Stimulated activated CD8-positive, alpha-beta memory T cell treated with anti-CD3 and anti-CD28 coated beads, Interleukin-4, amount 100 ng/mL, for 1 hour (primary cell): ENCODE results near the gene ACER2.

Source experiments
- DNase-seq, 2 donors: peaks; one replicate each; pipeline ENCODE4 v3.0.0-alpha.2; 2020; ENCODE audit warnings: low read depth in 2 of 2, low spot score in 1 of 2

ACER2 gene

GRCh38 chr9:19451240-19452087 lies 42.7 kb downstream of the ACER2 start:
- no peak for DNase-seq

- DNase-seq, result no peak
Observed at GRCh38 chr9:19456426-19456825, 47.6 kb downstream of the ACER2 start.

- DNase-seq, result peak; percentile 22 to 43
Observed at GRCh38 chr9:19456996-19457692, 48.3 kb downstream of the ACER2 start.

- no peak for DNase-seq
Observed at GRCh38 chr9:19457693-19458009, 48.8 kb downstream of the ACER2 start.

DNA sequence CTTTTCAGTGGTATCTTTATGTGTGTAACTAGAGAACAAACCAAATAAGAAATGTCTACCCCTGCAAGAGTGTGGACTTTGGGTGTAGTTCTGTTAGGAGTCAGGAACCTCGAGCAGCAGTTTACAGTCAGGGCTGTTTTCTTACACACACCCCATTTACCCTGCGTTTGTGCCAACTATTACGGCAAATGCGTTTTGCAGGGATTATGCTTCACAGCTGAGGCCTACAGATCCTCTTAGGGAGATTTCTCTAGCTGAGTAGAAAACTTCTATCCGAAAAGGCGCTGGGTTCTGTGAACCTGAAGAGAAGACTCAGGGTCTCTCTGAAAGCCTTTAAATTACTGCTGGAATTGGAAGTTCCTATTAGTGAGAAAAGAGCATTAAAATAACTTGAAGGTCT lies 51.4 kb downstream of the ACER2 start:
- DNase-seq, result no peak

GRCh38 chr9:19461135-19461534 lies 52.3 kb downstream of the ACER2 start:
- DNase-seq, result no peak

- no peak for DNase-seq
Observed at GRCh38 chr9:19464061-19464763, 55.4 kb downstream of the ACER2 start.

GRCh38 chr9:19464764-19465585 lies 56.2 kb downstream of the ACER2 start:
- DNase-seq, result peak; percentile 31 to 34

- DNase-seq, result no peak
Observed at GRCh38 chr9:19465586-19466279, 56.9 kb downstream of the ACER2 start.

- DNase-seq, result no peak
Observed at GRCh38 chr9:19466280-19466639, 57.5 kb downstream of the ACER2 start.

DNA sequence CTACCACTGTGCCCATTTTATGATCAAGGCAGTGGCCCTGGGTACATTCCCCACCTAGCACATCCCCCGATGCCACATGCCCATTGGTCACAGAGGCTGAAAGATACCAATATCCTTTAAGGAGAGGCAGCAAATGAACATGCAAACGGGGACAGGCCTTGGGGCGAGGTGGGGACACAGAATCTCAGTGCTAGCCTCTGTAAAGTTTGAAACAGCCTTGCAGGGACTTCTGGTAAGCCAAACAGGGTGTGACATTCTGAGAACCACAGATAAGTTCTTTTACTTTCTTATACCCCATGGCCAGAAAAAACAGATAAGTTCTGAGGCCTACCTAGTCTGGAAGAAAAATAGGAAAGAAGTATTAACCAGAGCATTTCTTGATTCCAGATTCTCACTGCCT lies 60.5 kb downstream of the ACER2 start:
- no peak for DNase-seq

- no peak for DNase-seq
Observed at GRCh38 chr9:19470567-19470966, 61.8 kb downstream of the ACER2 start.

GRCh38 chr9:19470981-19471650 lies 62.3 kb downstream of the ACER2 start:
- no peak for DNase-seq

- no peak for DNase-seq
Observed at GRCh38 chr9:19471737-19472648, 63.2 kb downstream of the ACER2 start.

- no peak for DNase-seq
Observed at GRCh38 chr9:19473605-19474004, 64.8 kb downstream of the ACER2 start.

GRCh38 chr9:19479874-19480273 lies 71.1 kb downstream of the ACER2 start:
- no peak for DNase-seq

DNA sequence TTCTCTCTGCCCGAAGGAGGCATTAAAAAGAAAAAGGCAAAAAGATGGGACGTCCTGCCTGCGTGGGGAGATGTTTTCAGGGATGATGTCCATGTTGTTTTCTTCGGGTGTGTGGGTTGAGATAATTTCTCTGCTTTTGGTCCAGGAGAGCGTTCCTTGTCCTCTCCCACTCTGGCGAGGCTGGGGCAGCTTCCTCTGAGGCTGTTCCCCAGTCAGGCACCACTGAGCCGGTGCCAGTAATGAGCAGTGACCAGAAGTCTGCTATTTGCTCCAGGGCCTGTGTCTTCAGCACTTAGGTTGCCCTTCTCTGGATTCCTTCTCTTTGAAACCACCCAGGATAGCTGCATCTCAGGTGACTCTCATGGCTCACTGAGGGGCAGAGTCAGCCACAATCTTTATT lies 71.5 kb downstream of the ACER2 start:
- DNase-seq, result no peak

DNA sequence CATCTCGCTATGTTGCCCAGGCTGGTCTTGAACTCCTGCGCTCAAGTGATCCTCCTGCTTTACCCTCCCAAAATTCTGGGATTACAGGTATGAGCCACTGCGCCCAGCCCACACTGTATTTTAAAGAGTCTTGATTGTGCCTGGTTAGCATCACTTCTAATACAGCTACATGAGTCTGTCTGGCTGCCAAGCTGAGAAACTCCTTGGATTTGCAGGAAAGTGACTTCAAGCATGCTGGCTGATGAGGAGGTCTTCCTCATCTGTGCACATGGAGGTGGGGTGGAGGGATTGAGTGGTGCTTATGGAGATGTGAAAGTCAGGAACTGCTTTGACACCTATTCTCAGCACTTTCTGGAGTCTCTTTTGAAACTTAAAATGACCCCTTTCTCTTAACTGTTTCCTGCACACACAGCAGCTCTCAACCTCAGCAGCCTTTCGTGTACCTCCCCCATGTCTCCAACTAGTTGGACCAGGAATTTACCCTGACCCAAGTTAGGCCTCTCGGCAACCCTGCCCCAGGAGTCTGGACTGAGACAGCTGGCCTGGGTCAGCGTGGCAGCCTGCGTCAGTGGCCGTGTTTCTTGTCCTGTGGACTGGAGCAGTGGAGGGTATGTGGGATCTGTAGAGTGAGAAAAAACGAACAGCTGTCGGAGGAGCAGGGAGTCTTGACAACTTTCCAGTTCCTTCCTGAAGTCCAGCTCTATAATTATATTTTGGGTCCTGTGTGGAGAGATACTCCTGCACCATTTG lies 72.5 kb downstream of the ACER2 start:
- no peak for DNase-seq
